GM19035 (cell line): Measurements from ENCODE around the gene C1orf146.
"Not testable (repeated sequence)": the region's sequence is repeated elsewhere in the genome, so short reads cannot be mapped to it uniquely, and the experiment has no call there.

Experiments used
- ATAC-seq: cut with Tn5 transposase; IDR thresholded peaks from one replicate; pipeline ENCODE4 v1.9.1; 2021; ENCODE audit not compliant: unreplicated experiment

Gene C1orf146

DNA sequence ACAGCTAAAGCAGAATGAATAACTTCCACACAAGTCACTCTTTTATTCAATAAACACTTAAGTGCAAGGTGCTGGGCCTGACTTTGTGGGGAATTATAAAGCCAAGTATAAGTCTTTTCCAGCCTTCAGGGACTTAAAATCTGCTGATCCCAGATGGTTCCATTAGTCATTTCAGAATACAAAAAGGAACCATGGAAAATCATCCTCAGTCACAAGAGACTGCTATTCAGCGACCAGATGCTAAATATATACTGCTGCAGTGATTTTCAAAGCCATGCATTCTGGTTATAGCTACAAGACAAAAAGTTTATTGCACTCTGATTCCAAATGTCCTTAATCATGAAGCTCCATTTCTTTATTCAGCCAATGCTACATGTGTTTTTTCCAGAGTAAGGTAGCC lies 55.3 kb downstream of the C1orf146 start:
- no peak for ATAC-seq

DNA sequence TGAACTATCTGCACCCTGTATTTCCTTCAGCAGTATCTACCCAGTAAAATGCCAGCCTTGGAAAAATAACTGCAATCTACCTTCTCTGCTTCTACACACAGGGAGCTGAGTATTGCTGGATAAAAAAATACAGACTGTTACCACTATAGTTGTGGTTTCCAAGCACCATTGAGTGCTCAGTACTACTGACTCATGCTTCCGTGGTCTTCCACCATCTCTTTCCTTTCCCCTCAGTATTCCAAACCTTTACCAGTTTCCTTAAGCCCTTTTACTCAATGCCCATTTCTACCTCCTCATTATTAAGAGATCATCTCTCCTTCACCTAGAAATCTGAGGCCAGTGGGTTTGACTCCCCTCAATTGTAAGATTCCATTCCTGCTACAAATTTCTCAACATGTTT lies 57.2 kb downstream of the C1orf146 start:
- ATAC-seq, result no peak

DNA sequence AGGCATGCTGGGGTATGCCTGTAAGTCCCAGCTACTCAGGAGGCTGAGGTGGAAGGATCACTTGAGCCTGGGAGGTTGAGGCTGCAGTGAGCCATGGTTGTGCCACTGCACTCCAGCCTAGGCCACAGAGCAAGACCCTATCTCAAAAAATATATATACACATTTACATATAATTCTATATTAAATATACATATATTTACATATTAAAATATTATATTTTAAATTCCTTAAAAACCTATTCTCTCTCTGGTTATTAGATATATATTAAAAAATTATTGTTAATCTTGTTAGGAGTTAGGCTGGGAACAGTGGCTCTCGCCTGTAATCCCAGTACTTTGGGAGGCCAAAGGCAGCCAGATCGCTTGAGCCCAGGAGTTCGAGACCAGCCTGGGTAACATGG lies 58.4 kb downstream of the C1orf146 start:
- ATAC-seq, result no peak

DNA sequence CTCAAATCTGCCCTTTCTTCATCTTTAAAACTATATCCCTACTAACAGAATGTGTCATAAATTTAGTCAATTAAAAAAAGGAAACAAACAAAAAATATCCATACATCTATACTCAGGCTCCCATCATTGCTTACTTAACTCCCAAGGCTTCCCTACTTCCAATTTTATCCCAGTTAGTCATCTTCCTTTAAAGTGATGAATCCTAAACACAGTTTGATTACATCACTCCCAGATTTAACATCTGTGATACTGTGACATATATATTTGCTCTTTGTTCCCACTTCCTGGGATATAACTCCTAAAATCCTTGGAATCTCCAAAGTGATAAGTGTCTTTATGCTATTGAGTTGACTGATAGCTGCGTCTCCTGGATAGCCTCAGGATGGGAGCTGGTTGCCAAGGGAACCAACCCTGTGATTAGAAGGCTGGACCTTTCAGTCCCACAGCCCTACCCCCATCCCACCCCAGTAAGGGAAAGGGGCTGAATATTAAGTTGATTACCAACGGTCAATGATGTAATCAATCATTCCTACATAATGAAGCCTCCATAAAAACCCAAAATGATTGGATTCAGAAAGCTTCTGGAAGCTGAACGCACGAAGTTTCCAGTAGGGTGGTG lies 59.5 kb downstream of the C1orf146 start:
- no peak for ATAC-seq

DNA sequence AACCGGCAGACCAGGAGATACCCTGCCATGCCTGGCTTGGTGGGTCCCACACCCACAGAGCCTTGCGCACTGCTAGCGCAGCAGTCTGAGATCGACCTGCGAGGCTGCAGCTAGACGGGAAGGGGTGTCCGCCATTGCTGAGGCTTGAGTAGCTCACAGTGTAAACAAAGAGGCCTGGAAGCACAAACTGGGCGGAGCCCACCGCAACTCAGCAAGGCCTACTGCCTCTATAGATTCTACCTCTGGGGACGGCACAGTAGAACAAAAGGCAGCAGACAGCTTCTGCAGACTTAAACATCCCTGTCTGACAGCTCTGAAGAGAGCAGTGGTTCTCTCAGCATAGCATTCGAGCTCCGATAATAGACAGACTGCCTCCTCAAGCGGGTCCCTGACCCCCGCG lies 62.1 kb downstream of the C1orf146 start:
- ATAC-seq, result not testable (repeated sequence)

- ATAC-seq, result not testable (repeated sequence)
Observed at GRCh38 chr1:92281411-92281810, 63.7 kb downstream of the C1orf146 start.

GRCh38 chr1:92291372-92291999 lies 73.8 kb downstream of the C1orf146 start:
- ATAC-seq, result peak; percentile 55
